Measurements from ENCODE around the gene PPP6R1. TPM values are rescaled to one million over a fixed set of nuclear protein-coding genes. Genes with fewer than 3 reads are reported as not detected.
A peak's percentile ranks its signal among the peaks of the same experiment; 100 is the strongest.

The PPP6R1 gene
- total RNA-seq, 1 experiment from 2014 or later: 44.9 TPM

GRCh38 chr19:55273978-55274707 is 15.3 kb upstream of the PPP6R1 start:
- H3K9me3 ChIP-seq (replicated peaks): no peaks in the 10 kb centered on the region
- H3K36me3 ChIP-seq: peaks cover 6% of the 10 kb centered on the region; the same call in 1 of the 2 replicates
- no peaks in the 10 kb centered on the region for H3K4me1 ChIP-seq
- no peak overlapping the region for H3K4me3 ChIP-seq
- no peak overlapping the region for H3K27ac ChIP-seq
- DNase-seq: no peak
- no peaks in the 10 kb centered on the region for H3K27me3 ChIP-seq

GRCh38 chr19:55272142-55272541 is 13.3 kb upstream of the PPP6R1 start:
- DNase-seq: no peak
- no peak overlapping the region for H3K4me3 ChIP-seq
- H3K36me3 ChIP-seq: 0 out of 2 replicates have a peak, but pooled peaks cover 3% of the 10 kb centered on the region

GRCh38 chr19:55270172-55270942 is 11.5 kb upstream of the PPP6R1 start:
- Histone ChIP-seq H3K4me1 (no peaks in the 10 kb centered on the region), H3K36me3 (0 out of 2 replicates have a peak, but pooled peaks cover 3% of the 10 kb centered on the region), H3K4me3 (no peak overlapping the region), H3K27me3 (no peaks in the 10 kb centered on the region), H3K9me3 (replicated peaks) (0 out of 2 replicates have a peak, but pooled peaks cover 2% of the 10 kb centered on the region), H3K27ac (no peak overlapping the region)
- no peak for DNase-seq

More at GRCh38 chr19:55272142-55272541, 13.3 kb upstream of the PPP6R1 start:
- Histone ChIP-seq H3K27me3 (no peaks in the 10 kb centered on the region), H3K9me3 (replicated peaks) (no peaks in the 10 kb centered on the region), H3K4me1 (no peaks in the 10 kb centered on the region), H3K27ac (no peak overlapping the region)

- Histone ChIP-seq H3K4me1 (no peaks in the 10 kb centered on the region), H3K36me3 (0 out of 2 replicates have a peak, but pooled peaks cover 3% of the 10 kb centered on the region)
Measured at GRCh38 chr19:55269299-55269698, 10.5 kb upstream of the PPP6R1 start.

GRCh38 chr19:55266840-55267239 is 8.0 kb upstream of the PPP6R1 start:
- no peak overlapping the region for H3K4me3 ChIP-seq
- H3K36me3 ChIP-seq: 0 out of 2 replicates have a peak, but pooled peaks cover 3% of the 10 kb centered on the region
- no peaks in the 10 kb centered on the region for H3K27me3 ChIP-seq
- no peaks in the 10 kb centered on the region for H3K4me1 ChIP-seq
- no peak overlapping the region for H3K27ac ChIP-seq
- H3K9me3 ChIP-seq (replicated peaks): 0 out of 2 replicates have a peak, but pooled peaks cover 2% of the 10 kb centered on the region
- DNase-seq: no peak

More at GRCh38 chr19:55269299-55269698, 10.5 kb upstream of the PPP6R1 start:
- no peak for DNase-seq
- no peak overlapping the region for H3K27ac ChIP-seq
- no peak overlapping the region for H3K4me3 ChIP-seq
- H3K9me3 ChIP-seq (replicated peaks): 0 out of 2 replicates have a peak, but pooled peaks cover 2% of the 10 kb centered on the region
- H3K27me3 ChIP-seq: no peaks in the 10 kb centered on the region

- no peak overlapping the region for H3K4me3 ChIP-seq
- no peaks in the 10 kb centered on the region for H3K4me1 ChIP-seq
- H3K27ac ChIP-seq: no peak overlapping the region
- H3K27me3 ChIP-seq: no peaks in the 10 kb centered on the region
- H3K36me3 ChIP-seq: 0 out of 2 replicates have a peak, but pooled peaks cover 3% of the 10 kb centered on the region
- no peak for DNase-seq
- 0 out of 2 replicates have a peak, but pooled peaks cover 2% of the 10 kb centered on the region for H3K9me3 ChIP-seq (replicated peaks)
Measured at GRCh38 chr19:55266404-55266803, 7.6 kb upstream of the PPP6R1 start.

GRCh38 chr19:55265723-55266386 is 7.0 kb upstream of the PPP6R1 start:
- no peak for DNase-seq

GRCh38 chr19:55265173-55265572 is 6.4 kb upstream of the PPP6R1 start:
- no peak overlapping the region for H3K27ac ChIP-seq
- H3K36me3 ChIP-seq: 0 out of 2 replicates have a peak, but pooled peaks cover 3% of the 10 kb centered on the region
- H3K9me3 ChIP-seq (replicated peaks): 0 out of 2 replicates have a peak, but pooled peaks cover 2% of the 10 kb centered on the region
- no peak for DNase-seq
- H3K4me3 ChIP-seq: no peak overlapping the region
- no peaks in the 10 kb centered on the region for H3K27me3 ChIP-seq
- no peaks in the 10 kb centered on the region for H3K4me1 ChIP-seq

More at GRCh38 chr19:55265723-55266386, 7.0 kb upstream of the PPP6R1 start:
- H3K9me3 ChIP-seq (replicated peaks): 0 out of 2 replicates have a peak, but pooled peaks cover 2% of the 10 kb centered on the region
- no peaks in the 10 kb centered on the region for H3K4me1 ChIP-seq
- H3K36me3 ChIP-seq: 0 out of 2 replicates have a peak, but pooled peaks cover 3% of the 10 kb centered on the region
- H3K4me3 ChIP-seq: no peak overlapping the region
- no peak overlapping the region for H3K27ac ChIP-seq
- no peaks in the 10 kb centered on the region for H3K27me3 ChIP-seq

GRCh38 chr19:55264531-55264930 is 5.7 kb upstream of the PPP6R1 start:
- no peak for DNase-seq
- Histone ChIP-seq H3K9me3 (replicated peaks) (0 out of 2 replicates have a peak, but pooled peaks cover 2% of the 10 kb centered on the region), H3K36me3 (0 out of 2 replicates have a peak, but pooled peaks cover 3% of the 10 kb centered on the region), H3K27me3 (no peaks in the 10 kb centered on the region), H3K4me3 (no peak overlapping the region), H3K27ac (no peak overlapping the region), H3K4me1 (no peaks in the 10 kb centered on the region)

GRCh38 chr19:55262359-55262758 is 3.5 kb upstream of the PPP6R1 start:
- no peak overlapping the region for H3K4me3 ChIP-seq
- H3K27ac ChIP-seq: no peak overlapping the region
- no peaks in the 10 kb centered on the region for H3K36me3 ChIP-seq
- no peaks in the 10 kb centered on the region for H3K27me3 ChIP-seq
- no peak for DNase-seq
- peaks cover 2% of the 10 kb centered on the region; the same call in 1 of the 2 replicates for H3K4me1 ChIP-seq
- 0 out of 2 replicates have a peak, but pooled peaks cover 2% of the 10 kb centered on the region for H3K9me3 ChIP-seq (replicated peaks)

- Histone ChIP-seq H3K9me3 (replicated peaks) (0 out of 2 replicates have a peak, but pooled peaks cover 2% of the 10 kb centered on the region), H3K4me1 (peaks cover 5% of the 10 kb centered on the region; the same call in 1 of the 2 replicates), H3K27ac (no peak overlapping the region), H3K27me3 (no peaks in the 10 kb centered on the region), H3K36me3 (no peaks in the 10 kb centered on the region), H3K4me3 (no peak overlapping the region)
- DNase-seq: no peak
Measured at GRCh38 chr19:55261671-55262126, 2.9 kb upstream of the PPP6R1 start.

GRCh38 chr19:55259540-55260210 is 858 bp upstream of the PPP6R1 start:
- peak overlapping the region; percentile 79 for H3K27ac ChIP-seq
- H3K9me3 ChIP-seq (replicated peaks): no peaks in the 10 kb centered on the region
- no peaks in the 10 kb centered on the region for H3K36me3 ChIP-seq
- peaks cover 5% of the 10 kb centered on the region; the same call in 1 of the 2 replicates for H3K4me1 ChIP-seq
- peak; percentile 35 to 50 for DNase-seq
- no peaks in the 10 kb centered on the region for H3K27me3 ChIP-seq
- peak overlapping the region; percentile 95 for H3K4me3 ChIP-seq

- Histone ChIP-seq H3K27ac (peak overlapping the region; percentile 63), H3K4me3 (peak overlapping the region; percentile 95), H3K9me3 (replicated peaks) (no peaks in the 10 kb centered on the region), H3K4me1 (peaks cover 5% of the 10 kb centered on the region; the same call in 1 of the 2 replicates), H3K36me3 (no peaks in the 10 kb centered on the region), H3K27me3 (no peaks in the 10 kb centered on the region)
- no peak for DNase-seq
Measured at GRCh38 chr19:55258476-55258827, 365 bp downstream of the PPP6R1 start.

Measured in SJCRH30 (cell line).